HG02759 (cell line): ENCODE measurements around the gene TMEM198.
A peak's percentile ranks its signal among the peaks of the same experiment; 100 is the strongest.

Experiments
- ATAC-seq: cut with Tn5 transposase; IDR thresholded peaks from one replicate; pipeline ENCODE4 v1.9.1; 2021; ENCODE audit warnings: mild to moderate bottlenecking, moderate library complexity; ENCODE audit not compliant: unreplicated experiment

Gene TMEM198

DNA sequence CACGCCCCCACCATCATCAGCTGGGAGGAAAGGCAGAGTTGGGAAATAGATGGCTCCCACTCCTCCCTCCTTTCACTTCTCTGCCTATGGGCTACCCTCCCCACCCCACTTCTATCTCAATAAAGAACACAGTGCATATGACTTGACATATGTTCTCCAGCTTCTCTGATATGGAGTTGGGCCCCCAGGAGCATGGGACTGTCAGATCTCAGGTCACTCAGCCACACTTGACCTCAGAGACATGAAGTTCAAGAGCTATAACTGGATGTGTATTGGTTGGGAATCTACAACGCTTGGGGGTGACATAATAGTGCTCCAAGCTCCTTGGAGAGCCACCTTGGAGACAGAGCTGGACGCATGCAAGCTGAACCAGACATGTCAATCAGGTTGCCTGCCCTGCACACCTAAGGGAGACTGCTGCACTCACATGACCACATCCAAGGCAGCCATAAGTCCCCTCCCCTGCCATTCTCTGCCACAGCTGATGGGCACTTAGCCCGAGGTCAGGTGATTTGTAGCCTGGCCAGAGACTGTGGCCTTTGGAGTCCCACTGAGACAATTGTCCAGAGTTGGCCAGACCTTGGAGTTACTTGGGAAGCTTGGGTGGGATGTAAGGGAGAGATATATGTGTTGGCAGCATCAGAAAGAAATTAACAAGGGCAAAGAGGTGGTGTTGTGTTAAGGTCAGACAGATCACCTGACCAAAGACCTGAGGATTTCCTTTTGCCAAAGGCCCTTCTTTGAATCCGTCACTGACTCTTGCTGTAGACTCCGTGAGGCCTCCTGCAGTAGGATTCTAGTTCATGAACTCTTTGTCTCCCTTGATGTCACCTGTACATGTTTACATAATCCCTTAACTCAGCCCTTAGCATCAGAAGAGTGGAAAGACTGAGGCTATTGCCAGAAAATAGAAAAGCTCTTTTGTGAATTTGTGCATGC, 32.0 kb downstream of the TMEM198 start:
- ATAC-seq: no peak

DNA sequence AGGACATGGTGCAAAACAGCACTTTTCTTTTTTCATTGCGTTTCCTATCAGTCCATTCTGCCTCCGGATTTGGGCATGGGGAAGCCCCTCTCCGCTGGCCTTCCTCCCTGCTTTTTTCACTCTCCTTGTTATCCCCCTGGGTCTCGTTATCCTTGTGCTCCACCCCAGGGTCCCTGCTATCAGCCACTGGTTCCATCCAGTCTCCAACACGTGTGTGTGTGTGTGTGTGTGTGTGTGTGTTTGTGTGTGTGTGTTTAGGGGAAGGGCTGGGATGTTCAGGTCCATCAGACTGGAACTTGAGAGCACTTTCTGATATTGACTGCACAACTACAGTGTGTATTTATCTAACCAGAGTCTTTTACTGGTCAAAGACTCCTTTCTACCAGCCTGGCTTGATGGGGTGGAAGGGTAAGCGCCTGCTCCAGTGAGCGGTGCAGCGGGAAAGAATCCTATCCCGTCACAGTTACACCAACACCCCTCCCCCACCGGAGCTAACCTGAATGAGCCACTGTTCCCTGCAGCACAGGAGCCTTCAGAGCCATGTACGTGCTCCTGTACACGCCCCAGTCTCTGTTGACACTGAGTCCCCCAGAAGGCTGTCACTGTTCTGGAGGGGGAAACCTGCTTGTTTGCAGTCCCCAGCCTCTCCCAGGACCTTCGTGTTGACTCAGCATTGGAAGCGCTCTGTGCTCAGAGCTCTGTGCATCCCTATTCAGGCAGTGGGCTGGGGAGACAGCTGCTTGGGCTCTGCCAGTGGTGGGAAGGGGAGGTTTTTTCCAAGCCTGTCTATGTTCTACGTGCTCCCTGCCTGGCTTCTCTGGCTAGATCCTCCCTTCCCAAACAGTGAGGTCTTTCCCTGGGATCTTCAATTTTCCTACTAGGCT, 32.9 kb downstream of the TMEM198 start:
- ATAC-seq: no peak

DNA sequence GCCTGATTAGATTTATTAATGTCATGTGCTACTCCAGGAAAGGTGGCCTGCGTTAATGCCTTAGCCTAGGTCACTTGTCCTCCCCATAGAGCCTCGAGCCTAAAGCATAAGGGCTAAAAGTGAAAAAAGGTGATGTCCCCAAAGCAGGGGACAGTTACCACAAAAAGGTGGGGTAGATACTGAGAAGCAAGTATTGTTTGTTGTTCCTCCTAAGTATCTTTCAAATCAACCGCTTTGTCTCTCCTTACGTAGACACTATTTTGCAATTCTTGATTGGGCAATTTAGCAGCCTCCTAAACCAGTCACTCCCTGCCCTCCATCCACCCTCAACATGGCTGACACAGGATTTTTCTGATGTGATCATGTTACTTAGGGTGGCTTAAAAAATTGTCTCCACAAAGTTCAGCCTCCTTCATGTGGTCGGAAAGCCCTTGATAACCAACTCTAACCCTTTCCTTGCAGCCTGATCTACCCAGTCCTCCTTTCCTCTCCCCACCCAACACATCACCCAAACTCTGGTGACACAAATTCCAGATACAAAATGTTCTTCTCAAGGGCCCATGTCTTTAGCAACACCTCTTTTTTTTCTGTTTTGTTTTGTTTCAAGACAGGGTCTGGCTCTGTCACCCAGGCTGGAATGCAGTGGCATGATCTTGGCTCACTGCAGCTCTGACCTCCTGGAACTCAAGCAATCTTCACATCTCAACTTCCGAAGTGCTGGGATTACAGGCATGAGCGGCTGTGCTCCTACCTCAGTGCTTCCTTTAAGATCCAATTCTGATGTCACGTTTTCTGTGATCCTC, 35.2 kb downstream of the TMEM198 start:
- ATAC-seq: no peak

DNA sequence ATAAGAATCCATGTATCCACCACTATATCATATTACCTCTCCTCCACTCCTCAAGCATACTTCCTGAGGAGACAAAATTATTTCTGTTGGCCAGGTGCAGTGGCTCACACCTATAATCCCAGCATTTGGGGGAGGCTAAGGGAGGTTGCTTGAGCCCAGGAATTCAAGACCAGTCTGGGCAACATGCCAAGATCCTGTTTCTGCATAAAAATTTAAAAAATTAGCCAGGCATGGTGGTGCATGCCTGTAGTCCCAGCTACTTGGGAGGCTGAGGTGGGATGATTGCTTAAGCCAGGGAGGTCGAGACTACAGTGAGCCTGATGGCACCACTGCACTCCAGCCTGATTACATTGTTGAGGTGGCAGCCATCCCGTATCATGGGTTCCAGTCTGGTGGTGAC, 37.5 kb downstream of the TMEM198 start:
- no peak for ATAC-seq

DNA sequence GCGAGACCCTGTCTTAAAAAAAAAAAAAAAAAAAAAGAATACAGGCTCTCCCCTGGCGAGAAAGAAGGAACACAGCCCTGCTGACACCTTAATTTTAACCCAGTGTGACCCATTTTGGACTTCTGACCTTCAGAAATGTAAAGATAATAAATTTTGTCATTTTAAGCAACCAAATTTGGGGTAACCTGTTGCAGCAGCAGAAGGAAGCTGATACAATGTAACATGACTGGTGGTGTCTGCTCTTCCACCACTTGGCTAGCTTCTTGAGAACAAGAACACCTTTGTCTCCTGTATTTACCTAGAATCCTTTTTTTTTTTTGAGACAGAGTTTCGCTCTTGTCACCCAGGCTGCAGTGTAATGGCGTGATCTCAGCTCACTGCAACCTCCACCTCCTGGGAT, 47.3 kb downstream of the TMEM198 start:
- no peak for ATAC-seq

DNA sequence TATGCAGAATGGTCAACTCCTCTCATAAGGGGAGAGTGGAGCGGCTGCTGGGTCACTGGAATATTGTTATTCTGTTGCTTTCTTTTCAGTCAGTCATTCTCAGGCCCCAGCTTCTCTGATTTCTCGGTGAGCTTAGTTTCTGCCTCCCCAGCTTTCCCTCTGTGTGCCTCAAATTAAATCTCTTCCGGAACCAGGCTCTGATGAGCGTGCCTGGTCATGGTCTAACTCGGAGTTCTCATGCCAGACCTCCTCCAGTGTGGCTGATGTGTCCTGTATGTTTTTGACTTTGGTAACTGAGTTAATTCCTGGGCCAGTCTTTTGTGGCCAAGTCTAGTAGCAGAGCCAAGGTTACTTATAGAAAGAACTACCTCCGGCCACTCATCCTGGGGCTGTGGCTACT, 48.9 kb downstream of the TMEM198 start:
- ATAC-seq: no peak

DNA sequence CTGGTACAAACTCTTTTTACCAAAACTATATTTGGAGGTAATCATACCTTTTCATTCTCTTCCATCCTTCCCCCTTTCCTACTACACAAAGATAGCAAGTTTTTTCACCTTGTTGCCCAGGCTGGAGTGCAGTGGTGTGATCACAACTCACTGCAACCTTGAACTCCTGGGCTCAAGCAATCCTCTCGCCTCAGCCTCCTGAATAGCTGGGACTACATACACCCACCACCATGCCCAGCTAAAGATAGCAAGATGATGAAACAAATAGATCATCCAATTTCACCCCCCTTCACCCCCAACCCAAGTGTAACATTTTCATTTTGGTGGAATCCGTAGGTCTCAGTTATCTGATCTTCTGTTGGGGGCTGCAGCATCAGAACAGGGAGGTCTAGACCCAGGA, 49.3 kb downstream of the TMEM198 start:
- no peak for ATAC-seq

DNA sequence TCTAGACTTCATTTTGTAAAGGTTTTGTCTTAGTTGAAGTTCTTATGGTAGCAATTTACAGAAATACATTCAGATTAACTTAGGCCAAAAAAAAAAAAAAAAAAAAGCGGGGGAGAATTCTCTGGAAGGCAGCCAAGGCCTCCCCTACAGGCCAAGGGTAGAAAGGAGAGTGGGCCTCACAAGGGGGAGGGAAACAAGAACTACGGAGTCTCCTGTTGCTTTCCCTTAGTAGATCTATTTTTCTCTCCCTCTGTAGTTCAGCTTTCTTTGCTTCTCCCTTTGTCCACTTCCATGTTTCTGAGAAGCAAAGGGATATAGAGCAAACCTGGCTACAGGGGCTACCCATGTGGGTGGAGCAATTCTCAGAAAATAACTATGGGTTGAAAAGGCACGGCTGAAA, 51.4 kb downstream of the TMEM198 start:
- no peak for ATAC-seq

DNA sequence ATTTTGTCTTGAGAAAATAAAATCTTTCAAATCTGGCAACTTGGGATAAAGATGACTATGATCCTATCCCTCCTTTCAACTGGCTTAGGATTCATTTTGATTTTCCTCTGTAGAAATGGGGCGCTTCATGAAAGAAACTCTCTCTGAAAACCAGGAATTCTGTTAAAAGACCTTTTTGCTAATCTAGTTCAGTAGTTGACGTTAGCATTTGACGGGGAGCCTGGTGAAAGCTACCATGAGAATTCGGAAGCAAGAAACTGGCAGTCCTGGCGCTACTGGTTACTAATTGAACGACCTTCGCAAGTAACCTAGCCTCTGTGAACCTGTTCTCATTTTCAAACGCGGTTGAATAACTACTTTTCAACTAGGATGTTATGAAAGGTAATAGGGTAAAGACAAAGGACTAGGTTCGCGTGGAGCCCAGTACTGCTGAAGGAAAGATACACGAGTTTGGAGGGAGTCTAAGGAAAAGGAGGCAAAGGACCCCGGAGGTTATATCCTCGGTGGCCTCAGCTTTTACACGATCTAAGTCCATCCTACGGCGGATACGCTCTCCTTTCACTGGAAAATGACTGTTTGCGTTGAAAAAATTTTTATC, 53.2 kb downstream of the TMEM198 start:
- peak; percentile 3 for ATAC-seq

DNA sequence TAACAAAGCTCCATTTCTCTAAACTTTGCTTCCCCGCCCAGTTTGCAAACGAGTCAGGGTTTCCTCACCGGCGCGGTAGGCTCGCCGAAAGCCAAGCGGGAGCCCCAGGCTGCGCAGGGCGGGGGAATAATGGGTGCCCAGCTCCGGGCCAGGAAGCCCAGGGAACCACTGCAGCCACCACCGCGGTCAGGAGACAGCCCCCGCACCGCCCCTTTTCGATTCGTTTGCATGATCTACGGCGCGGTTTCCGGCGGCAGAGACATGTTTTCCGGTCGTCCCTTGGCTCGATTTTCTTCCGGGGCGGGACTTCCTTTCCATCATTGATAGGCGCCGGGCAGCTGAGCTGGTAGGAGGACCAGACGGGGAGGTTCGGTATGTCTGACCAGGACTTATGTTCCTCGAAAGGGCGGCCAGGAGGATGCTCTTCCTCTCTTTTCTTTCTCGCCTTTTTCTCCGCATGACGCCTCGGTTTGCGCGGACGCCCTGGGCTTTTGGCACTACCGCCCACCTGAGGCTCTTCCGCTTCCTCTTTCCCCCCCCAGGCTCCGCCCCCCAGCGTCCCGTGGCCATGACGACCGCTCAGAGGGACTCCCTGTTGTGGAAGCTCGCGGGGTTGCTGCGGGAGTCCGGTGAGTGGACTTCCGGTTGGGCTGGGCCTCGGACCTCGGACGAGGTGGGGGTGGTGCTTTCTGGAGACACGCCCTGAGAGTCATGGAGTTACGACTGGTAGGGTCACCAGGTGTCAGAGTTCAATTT, 53.9 kb downstream of the TMEM198 start, which contains the start of gene STK11IP:
Gene STK11IP, plus strand, starts transcription at position 306 of the 756 bp plus-strand sequence. Its CDS starts 263 bp downstream, at position 569.
- peak; percentile 91 for ATAC-seq

DNA sequence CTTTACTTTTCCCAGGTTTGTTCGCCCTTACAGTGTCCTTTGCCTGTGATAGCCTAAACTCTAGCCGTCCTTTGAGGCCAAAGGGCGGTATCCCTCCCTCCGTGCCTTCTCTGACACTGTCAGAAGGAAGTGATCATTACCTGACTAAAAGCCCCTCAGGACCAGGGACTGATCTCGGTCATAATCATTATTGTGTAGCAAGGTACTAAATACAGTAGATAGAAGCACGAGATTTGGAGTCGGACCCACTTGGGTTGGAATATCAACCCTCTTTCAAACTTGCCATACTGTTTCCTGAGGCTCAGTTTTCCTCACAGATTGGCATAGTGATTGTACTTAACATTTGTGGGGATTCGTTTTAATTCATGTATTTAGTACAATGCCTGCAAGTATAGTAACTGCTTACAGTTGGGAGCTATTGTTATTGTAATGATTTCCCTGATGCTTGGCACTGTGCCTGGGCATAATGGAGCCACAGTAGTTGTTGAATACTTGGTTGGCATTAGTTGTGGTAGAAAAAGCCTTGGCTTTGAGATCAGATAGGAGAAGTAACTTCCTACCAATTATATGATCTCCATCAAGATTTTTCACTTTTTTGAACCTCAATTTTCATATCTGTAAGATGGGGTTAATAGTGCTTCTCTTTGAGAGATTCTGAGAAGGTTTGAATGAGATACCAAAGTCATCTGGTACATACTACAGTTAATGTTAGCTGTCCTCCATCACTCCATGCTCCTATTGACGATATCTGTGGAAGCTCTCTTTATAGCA, 54.7 kb downstream of the TMEM198 start:
- ATAC-seq: no peak
